ENCODE data around the gene FNIP2. TPM values are rescaled to one million over a fixed set of nuclear protein-coding genes. Genes with fewer than 3 reads are reported as not detected.

The FNIP2 gene
- total and polyA plus RNA-seq, 7 donors: 15.6 to 92.1 (median 33.3) TPM

GRCh38 chr4:158870282-158870625 is 101.4 kb downstream of the FNIP2 start:
- H3K4me3 ChIP-seq: no peak overlapping the region
- DNase-seq (no peak), ATAC-seq (peak; percentile 30 to 76 (median 50))
- H3K4me1 ChIP-seq: no peaks in the 10 kb centered on the region
- TF ChIP-seq CTCF (IDR thresholded peaks at IDR 0.05): no peak
- 38 to 59% (median 50%) methylated on average over 4 of the region's 4 CpGs for WGBS, 3 donors
- no peaks in the 10 kb centered on the region for H3K27me3 ChIP-seq (ENCODE audit: insufficient read depth in 3 of 3, low read length in 2 of 3)
- H3K36me3 ChIP-seq (ENCODE audit: insufficient read depth in 1 of 2, low read depth in 1 of 2): peaks cover 10 to 77% of the 10 kb centered on the region in 2 donors
- H3K27ac ChIP-seq: no peak overlapping the region
- no peaks in the 10 kb centered on the region for H3K9me3 ChIP-seq
- intact Hi-C loops (cut with DNase I): no loop called here

GRCh38 chr4:158870626-158871334 is 102.0 kb downstream of the FNIP2 start:
- H3K27me3 ChIP-seq (ENCODE audit: insufficient read depth in 3 of 3, low read length in 2 of 3): no peaks in the 10 kb centered on the region
- no peak overlapping the region for H3K27ac ChIP-seq
- intact Hi-C loops (cut with DNase I): no loop called here
- DNase-seq: no peak
- TF ChIP-seq CTCF (IDR thresholded peaks at IDR 0.05): no peak
- H3K36me3 ChIP-seq (ENCODE audit: insufficient read depth in 1 of 2, low read depth in 1 of 2): peaks cover 10 to 75% of the 10 kb centered on the region in 2 donors
- H3K9me3 ChIP-seq: no peaks in the 10 kb centered on the region
- 50 to 64% (median 64%) methylated on average over 8 of the region's 8 CpGs for WGBS, 3 donors
- H3K4me3 ChIP-seq: no peak overlapping the region
- ATAC-seq: peak in 1 of 4 donors; percentile 7
- no peaks in the 10 kb centered on the region for H3K4me1 ChIP-seq

- peak in 1 of 4 donors; percentile 23 for ATAC-seq
- no peak overlapping the region for H3K27ac ChIP-seq
Measured at GRCh38 chr4:158871335-158871724, 102.5 kb downstream of the FNIP2 start.

GRCh38 chr4:158873795-158874401 is 105.1 kb downstream of the FNIP2 start:
- TF ChIP-seq CTCF (IDR thresholded peaks at IDR 0.05): no peak
- H3K27me3 ChIP-seq (ENCODE audit: insufficient read depth in 3 of 3, low read length in 2 of 3): no peaks in the 10 kb centered on the region
- intact Hi-C loops (cut with DNase I): no loop called here
- H3K4me1 ChIP-seq: no peaks in the 10 kb centered on the region
- peaks cover 24 to 70% of the 10 kb centered on the region in 2 donors for H3K36me3 ChIP-seq (ENCODE audit: insufficient read depth in 1 of 2, low read depth in 1 of 2)
- no peak for DNase-seq
- H3K4me3 ChIP-seq: no peak overlapping the region
- WGBS, 3 donors: 81 to 83% (median 81%) methylated on average over 4 of the region's 4 CpGs
- ATAC-seq: no peak
- H3K27ac ChIP-seq: no peak overlapping the region
- H3K9me3 ChIP-seq: no peaks in the 10 kb centered on the region

More at GRCh38 chr4:158871335-158871724, 102.5 kb downstream of the FNIP2 start:
- intact Hi-C loops (cut with DNase I): no loop called here
- peaks cover 15 to 74% of the 10 kb centered on the region in 2 donors for H3K36me3 ChIP-seq (ENCODE audit: insufficient read depth in 1 of 2, low read depth in 1 of 2)
- no peaks in the 10 kb centered on the region for H3K4me1 ChIP-seq
- no peak for DNase-seq
- H3K27me3 ChIP-seq (ENCODE audit: insufficient read depth in 3 of 3, low read length in 2 of 3): no peaks in the 10 kb centered on the region
- H3K9me3 ChIP-seq: no peaks in the 10 kb centered on the region
- no peak overlapping the region for H3K4me3 ChIP-seq
- WGBS, 3 donors: 31 to 43% (median 33%) methylated on average over 3 of the region's 3 CpGs
- no peak for TF ChIP-seq CTCF (IDR thresholded peaks at IDR 0.05)
